ENCODE results near the gene RPS6KB2. TPM values are rescaled to one million over a fixed set of nuclear protein-coding genes. Genes with fewer than 3 reads are reported as not detected.

The RPS6KB2 gene
- total and polyA plus RNA-seq, 10 of the 15 experiments (the other 5 are each of a cell fraction or from before 2014, with no cell fraction given), result 0.39 to 101 (median 58.4) TPM

- TF ChIP-seq SMARCA5 (IDR thresholded peaks at IDR 0.05) (peak; percentile 99), ESRRA (IDR thresholded peaks at IDR 0.05; ENCODE audit: low read length) (no peak), GATAD2B (conservative IDR thresholded peaks at IDR 0.05; ENCODE audit: low read depth) (no peak), ZBTB40 (IDR thresholded peaks at IDR 0.05; ENCODE audit: borderline replicate concordance) (no peak), JUNB (IDR thresholded peaks at IDR 0.05) (no peak), CHD2 (IDR thresholded peaks at IDR 0.05; ENCODE audit: borderline replicate concordance, low read depth, low read length) (0 out of 2 replicates have a peak, but pooled peaks have one; percentile 37), MXI1 (IDR thresholded peaks at IDR 0.05; ENCODE audit: low read depth, low read length) (no peak), NBN (IDR thresholded peaks at IDR 0.05) (peak; percentile 79), CBX3 (IDR thresholded peaks at IDR 0.05; ENCODE audit: borderline replicate concordance, low read depth) (no peak), MTA2 (IDR thresholded peaks at IDR 0.05; ENCODE audit: low read depth) (no peak; the same call in 1 of the 2 replicates), PRDM15 (CRISPR knock-in tag; IDR thresholded peaks at IDR 0.05) (no peak), CEBPZ (IDR thresholded peaks at IDR 0.05; ENCODE audit: low read depth, low read length) (no peak), ETV6 (conservative IDR thresholded peaks at IDR 0.05 in 1 of 2, IDR thresholded peaks at IDR 0.05 in 1 of 2; ENCODE audit: borderline replicate concordance in 1 of 2, low read depth in 1 of 2) (no peak), CTCF (IDR thresholded peaks at IDR 0.05 in 2 of 3, conservative IDR thresholded peaks at IDR 0.05 in 1 of 3; ENCODE audit: control insufficient read depth in 2 of 3, extremely low read depth in 1 of 3, insufficient read depth in 1 of 3, low read depth in 3 of 3, low read length in 3 of 3) (peak; percentile 99; a peak in 5 of 6 replicates), SPI1 (IDR thresholded peaks at IDR 0.05; ENCODE audit: borderline replicate concordance, insufficient read depth, low read depth, low read length) (0 out of 2 replicates have a peak, but pooled peaks have one; percentile 4)
Observed at GRCh38 chr11:67382276-67383136, 45.8 kb upstream of the RPS6KB2 start (continued).
